ENCODE results near the gene CFAP54. TPM values are rescaled to one million over a fixed set of nuclear protein-coding genes. Genes with fewer than 3 reads are reported as not detected.

Gene CFAP54
- total RNA-seq, 6 experiments from 2014 or later = 0.09 to 0.34 (median 0.13) TPM

- TF ChIP-seq POLR2A (IDR thresholded peaks at IDR 0.05) = no peak
- TF ChIP-seq CTCF (IDR thresholded peaks at IDR 0.05) = no peak
- H3K27ac ChIP-seq = no peak overlapping the region
- intact Hi-C loops (cut with DNase I) = no loop called here
- 92% methylated on average over 1 of the region's 2 CpGs for WGBS (ENCODE audit: insufficient coverage, low coverage, low lambda C conversion rate, missing lambda C conversion rate)
- H3K4me1 ChIP-seq = peaks cover 0 to 4% (median 0%) of the 10 kb centered on the region in 4 donors
- ATAC-seq (no peak), DNase-seq (no peak)
- no peak overlapping the region for H3K4me3 ChIP-seq
- no peaks in the 10 kb centered on the region for H3K36me3 ChIP-seq
- H3K27me3 ChIP-seq = no peaks in the 10 kb centered on the region
- H3K9me3 ChIP-seq = no peaks in the 10 kb centered on the region
These were observed 423.6 kb downstream of the CFAP54 start for GRCh38 chr12:96912943-96913342.

GRCh38 chr12:96919510-96920210 lies 430.3 kb downstream of the CFAP54 start:
- DNase-seq (no peak), ATAC-seq (no peak)
- TF ChIP-seq POLR2A (IDR thresholded peaks at IDR 0.05) = no peak
- no peak for TF ChIP-seq CTCF (IDR thresholded peaks at IDR 0.05)
- no peaks in the 10 kb centered on the region for H3K36me3 ChIP-seq
- intact Hi-C loops (cut with DNase I) = no loop called here
- no peak overlapping the region for H3K4me3 ChIP-seq
- H3K4me1 ChIP-seq = no peaks in the 10 kb centered on the region
- no peaks in the 10 kb centered on the region for H3K9me3 ChIP-seq
- no peaks in the 10 kb centered on the region for H3K27me3 ChIP-seq
- 65% methylated on average over 2 of the region's 2 CpGs for WGBS (ENCODE audit: insufficient coverage, low coverage, low lambda C conversion rate, missing lambda C conversion rate)
- H3K27ac ChIP-seq = no peak overlapping the region

Other genes starting within 250 kb of the CFAP54 start
- 10 to 100 TPM in 5 of 6 experiments, 1 to 10 TPM in 1; 8.9 to 16.1 (median 13.7) TPM for gene CDK17, start 89.1 kb upstream of the CFAP54 start, total RNA-seq